Mesothelial cell of epicardium (in vitro differentiated cells): ENCODE data around the gene ARFGAP3. TPM values are rescaled to one million over a fixed set of nuclear protein-coding genes. Genes with fewer than 3 reads are reported as not detected.

Experiments used
- DNase-seq, 2 experiments: peaks; one replicate each; pipeline ENCODE4 v3.0.0; 2021; ENCODE audit warnings: low spot score in 2 of 2; ENCODE audit not compliant: unreplicated experiment in 2 of 2
- H3K27ac Mint-ChIP-seq: 2 replicates; pipeline ENCODE4 v1.8.0; 2021; ENCODE audit warnings: mixed read lengths
- H3K27me3 Mint-ChIP-seq: 2 replicates; pipeline ENCODE4 v1.8.0; 2021; ENCODE audit warnings: low read depth, mixed read lengths
- H3K36me3 Mint-ChIP-seq: 2 replicates; pipeline ENCODE4 v1.8.0; 2021; ENCODE audit warnings: mixed read lengths
- H3K4me1 Mint-ChIP-seq: 2 replicates; pipeline ENCODE4 v1.8.0; 2021; ENCODE audit warnings: mixed read lengths
- H3K4me3 Mint-ChIP-seq: 2 replicates; pipeline ENCODE4 v1.8.0; 2021; ENCODE audit warnings: mild to moderate bottlenecking, moderate library complexity, mixed read lengths
- H3K9me3 Mint-ChIP-seq: 2 replicates; pipeline ENCODE4 v1.8.0; 2021; ENCODE audit warnings: mixed read lengths
- total RNA-seq: library from RNA; stranded (reverse); gene quantifications from 3 replicates; pipeline ENCODE4 v1.2.1, GENCODE V29; 2021
- TF ChIP-seq, protein P1 (sequence below): fragments of 200-600 bp; sonication (generic); IDR thresholded peaks from one replicate; pipeline ENCODE4 v1.5.0; 2021; ENCODE audit warnings: antibody characterized with exemption; ENCODE audit not compliant: unreplicated experiment

ARFGAP3 gene
- total RNA-seq, 1 donor from 2014 or later, result 33.4 TPM

DNA sequence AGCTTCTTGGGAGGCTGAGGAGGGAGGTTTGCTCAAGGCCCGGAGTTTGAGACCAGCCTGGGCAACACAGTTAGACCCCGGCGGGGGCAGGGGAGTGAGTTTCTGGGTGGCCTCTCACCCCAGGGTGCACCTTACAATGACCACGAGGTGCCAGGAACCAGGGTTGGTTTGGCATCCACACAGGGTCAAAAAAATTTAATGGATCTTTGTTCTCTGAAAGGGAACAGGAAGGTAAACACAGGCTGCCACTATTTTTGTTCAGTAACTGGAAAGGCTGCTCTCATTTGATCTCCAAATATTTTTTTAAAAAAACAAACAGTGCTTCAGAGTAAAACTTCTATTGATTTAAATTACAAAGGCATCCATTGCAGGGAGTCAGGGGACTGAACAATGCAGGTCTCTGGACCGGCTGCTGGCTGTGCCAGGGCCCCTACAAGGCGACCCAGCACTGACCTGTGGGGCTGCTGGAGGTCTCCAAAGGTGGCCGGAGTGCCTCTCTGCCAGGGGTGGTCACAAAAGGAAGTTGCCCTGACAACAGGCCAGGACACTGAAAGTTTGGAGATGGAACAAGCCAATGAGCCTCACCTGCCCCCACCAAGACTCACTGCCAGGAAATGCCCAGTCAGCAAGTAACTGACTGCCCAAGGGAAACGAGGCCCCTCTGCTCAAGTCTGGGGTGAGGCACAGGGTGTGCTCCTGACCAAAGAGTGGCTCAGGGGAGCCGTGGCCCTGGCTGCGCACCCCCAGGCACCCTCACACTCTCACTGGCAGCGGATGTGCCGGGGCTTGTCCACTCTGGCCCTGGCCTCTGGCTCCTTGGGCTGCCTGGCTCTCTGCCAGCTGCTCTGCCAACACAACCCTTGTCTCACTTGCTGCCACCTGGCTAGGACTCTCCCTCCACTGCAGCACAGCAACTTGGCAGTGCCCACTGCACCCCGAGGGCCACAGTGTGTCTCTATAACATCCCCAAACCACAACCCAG is 51.8 kb downstream of the ARFGAP3 start:
- Mint-ChIP-seq H3K36me3 (peaks cover 48% of the 10 kb centered on the region), H3K27me3 (no peaks in the 10 kb centered on the region), H3K4me3 (no peak overlapping the region), H3K9me3 (no peaks in the 10 kb centered on the region), H3K4me1 (no peaks in the 10 kb centered on the region), H3K27ac (no peak overlapping the region)
- DNase-seq, result peak in 1 of 2 experiments; percentile 27
- TF ChIP-seq, protein P1, sequence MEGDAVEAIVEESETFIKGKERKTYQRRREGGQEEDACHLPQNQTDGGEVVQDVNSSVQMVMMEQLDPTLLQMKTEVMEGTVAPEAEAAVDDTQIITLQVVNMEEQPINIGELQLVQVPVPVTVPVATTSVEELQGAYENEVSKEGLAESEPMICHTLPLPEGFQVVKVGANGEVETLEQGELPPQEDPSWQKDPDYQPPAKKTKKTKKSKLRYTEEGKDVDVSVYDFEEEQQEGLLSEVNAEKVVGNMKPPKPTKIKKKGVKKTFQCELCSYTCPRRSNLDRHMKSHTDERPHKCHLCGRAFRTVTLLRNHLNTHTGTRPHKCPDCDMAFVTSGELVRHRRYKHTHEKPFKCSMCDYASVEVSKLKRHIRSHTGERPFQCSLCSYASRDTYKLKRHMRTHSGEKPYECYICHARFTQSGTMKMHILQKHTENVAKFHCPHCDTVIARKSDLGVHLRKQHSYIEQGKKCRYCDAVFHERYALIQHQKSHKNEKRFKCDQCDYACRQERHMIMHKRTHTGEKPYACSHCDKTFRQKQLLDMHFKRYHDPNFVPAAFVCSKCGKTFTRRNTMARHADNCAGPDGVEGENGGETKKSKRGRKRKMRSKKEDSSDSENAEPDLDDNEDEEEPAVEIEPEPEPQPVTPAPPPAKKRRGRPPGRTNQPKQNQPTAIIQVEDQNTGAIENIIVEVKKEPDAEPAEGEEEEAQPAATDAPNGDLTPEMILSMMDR, result no peak

DNA sequence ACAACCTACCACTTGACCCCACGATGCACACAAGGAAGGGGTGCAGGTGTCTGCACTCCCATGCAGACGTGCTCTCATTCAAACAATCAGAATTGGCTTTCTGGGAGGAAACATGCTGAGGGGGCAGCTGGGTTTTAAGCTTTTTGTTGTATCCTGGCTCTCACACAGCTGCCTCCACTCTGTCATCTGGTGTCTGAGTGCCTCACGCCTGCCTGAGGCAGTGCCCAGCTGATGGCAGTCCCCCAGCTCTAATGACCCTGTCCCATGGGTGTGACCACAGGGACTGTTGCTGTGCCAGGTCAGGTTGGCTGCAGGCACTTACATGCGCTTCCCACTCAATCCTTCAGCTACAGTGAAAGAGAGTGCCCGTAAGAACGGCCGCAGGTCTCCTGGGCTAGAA is 53.7 kb downstream of the ARFGAP3 start:
- Mint-ChIP-seq H3K36me3 (peaks cover 41% of the 10 kb centered on the region), H3K4me1 (no peaks in the 10 kb centered on the region), H3K9me3 (no peaks in the 10 kb centered on the region), H3K27me3 (no peaks in the 10 kb centered on the region), H3K27ac (no peak overlapping the region), H3K4me3 (no peak overlapping the region)
- TF ChIP-seq, protein P1, result no peak
- DNase-seq, result no peak

DNA sequence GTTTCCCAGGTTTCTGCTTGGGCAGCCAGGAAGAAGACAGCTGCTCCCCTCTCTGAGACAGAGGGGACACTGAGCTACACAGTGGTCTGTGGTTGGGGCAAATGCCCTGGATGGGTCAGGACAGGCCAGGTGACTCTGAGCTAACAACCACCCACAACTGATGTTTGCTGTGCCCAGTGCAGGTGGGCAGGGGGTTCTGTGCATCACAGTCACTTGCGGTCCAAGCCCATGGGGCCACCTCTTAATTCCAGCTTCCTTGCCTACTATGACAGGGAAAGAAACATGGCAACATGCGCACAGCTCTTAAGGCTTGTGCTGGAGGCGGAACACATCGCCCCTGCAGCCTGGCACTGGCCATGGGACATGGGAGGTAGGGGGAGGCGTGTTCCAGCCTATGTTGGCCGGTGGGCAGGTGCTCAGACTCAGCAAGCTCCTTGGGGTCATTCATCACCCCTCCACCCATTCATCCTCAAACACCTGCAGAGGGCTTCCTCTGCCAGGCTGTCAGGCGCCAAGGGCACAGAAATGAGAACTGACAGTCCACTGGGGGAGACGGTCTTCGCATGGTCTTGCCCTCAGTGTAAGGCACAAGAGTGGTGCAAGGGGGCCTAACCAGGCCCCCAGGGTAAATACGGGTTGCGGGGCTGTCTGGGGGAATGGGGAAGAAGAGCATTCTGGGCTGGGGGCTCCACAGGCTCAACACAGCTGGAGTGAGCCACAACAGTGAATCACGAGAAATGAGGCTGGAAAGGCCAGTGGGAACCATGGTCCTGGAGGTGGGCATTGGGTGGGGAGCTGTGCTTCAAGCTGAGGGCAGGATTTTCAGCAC is 55.6 kb downstream of the ARFGAP3 start:
- no peaks in the 10 kb centered on the region for H3K4me1 Mint-ChIP-seq
- no peaks in the 10 kb centered on the region for H3K27me3 Mint-ChIP-seq
- peaks cover 43% of the 10 kb centered on the region for H3K36me3 Mint-ChIP-seq
- TF ChIP-seq, protein P1, result no peak
- no peak for DNase-seq
- H3K9me3 Mint-ChIP-seq, result no peaks in the 10 kb centered on the region
- no peak overlapping the region for H3K27ac Mint-ChIP-seq
- no peak overlapping the region for H3K4me3 Mint-ChIP-seq

DNA sequence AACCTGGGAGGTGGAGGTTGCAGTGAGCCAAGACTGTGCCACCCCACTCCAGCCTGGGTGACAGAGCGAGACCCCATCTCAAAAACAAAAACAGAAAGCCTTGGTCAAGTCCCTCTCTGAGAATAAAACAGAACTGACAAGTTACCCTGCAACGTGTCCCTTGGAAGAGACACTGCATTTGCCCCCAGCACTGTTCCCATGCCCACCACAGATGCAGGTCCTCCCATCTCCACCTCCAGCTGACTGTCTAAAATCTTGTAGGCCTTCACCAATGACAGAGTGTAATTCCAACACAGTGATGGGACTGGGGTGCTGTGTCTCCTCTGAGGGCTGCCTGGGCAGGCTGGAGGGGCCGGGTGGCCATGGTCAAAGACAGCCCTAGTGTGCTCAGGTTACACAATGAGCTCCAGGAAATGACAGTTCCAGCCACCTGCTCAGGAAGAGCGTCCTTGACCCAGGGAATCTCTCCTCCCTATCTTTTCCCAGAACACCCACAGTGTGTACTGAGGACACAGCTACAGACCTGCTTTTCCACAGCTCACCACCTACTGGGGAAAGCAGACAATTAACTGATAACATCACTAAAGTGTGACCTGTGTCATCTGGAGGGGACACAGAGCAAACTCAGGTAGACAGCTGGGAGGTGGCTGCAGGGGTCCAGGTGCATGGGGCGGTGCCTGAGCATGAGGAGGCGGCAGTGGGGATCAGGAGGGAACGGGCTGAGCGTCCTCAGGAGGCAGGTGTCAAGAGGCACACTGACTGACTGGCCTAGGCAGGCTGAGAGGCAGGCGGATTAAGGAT is 56.4 kb downstream of the ARFGAP3 start:
- no peak for DNase-seq
- Mint-ChIP-seq H3K4me3 (no peak overlapping the region), H3K36me3 (peaks cover 38% of the 10 kb centered on the region), H3K9me3 (no peaks in the 10 kb centered on the region), H3K27me3 (no peaks in the 10 kb centered on the region), H3K27ac (no peak overlapping the region), H3K4me1 (no peaks in the 10 kb centered on the region)
- TF ChIP-seq, protein P1, result no peak
